Stimulated activated CD8-positive, alpha-beta memory T cell treated with anti-CD3 and anti-CD28 coated beads, Interleukin-15, amount 100 ng/mL, for 4 hours (primary cell): ENCODE measurements around the gene CLTC.
"Not testable (repeated sequence)": the region's sequence is repeated elsewhere in the genome, so short reads cannot be mapped to it uniquely, and the experiment has no call there.

Source experiments
- DNase-seq, 2 donors: peaks; one replicate each; pipeline ENCODE4 v3.0.0-alpha.2; 2020; ENCODE audit warnings: low read depth in 2 of 2

CLTC gene

GRCh38 chr17:59633658-59634359, 14.1 kb downstream of the CLTC start:
- no peak for DNase-seq

GRCh38 chr17:59634632-59635541, 15.2 kb downstream of the CLTC start:
- DNase-seq: no peak

GRCh38 chr17:59637611-59638310, 18.1 kb downstream of the CLTC start:
- no peak for DNase-seq

- DNase-seq: no peak
Observed at GRCh38 chr17:59638553-59638952, 18.9 kb downstream of the CLTC start.

DNA sequence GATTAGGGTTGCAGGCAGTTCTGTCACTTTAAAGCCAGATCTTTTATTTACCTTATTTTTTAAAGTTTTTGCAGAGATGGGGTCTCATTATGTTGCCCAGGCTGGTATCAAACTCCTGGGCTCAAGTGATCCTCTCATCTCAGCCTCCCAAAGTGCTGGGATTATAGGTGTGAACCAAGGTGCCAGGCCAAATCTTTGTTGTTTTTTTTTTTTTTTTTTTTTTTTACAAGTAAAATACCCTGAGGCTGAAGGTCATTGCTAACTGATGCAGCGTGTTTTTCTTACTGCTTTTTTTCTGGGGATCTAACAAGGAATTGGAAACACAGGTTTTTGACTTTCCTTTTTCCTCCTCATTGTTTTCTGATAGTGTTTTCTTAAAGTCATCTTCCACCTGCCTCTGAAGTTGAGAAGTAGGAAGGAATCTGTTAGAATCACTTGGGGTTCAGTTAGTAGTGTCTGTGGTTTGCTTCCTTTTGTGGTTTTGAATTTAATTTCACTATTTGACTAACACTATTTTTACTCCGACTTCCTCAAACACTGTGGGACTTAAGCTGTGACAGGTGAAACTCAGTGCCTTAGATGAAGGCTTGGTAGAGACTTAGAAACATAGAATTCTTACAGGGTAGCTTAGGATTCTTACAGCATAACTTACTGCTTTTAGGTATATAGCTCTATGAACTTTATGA, 22.2 kb downstream of the CLTC start:
- no peak for DNase-seq

- DNase-seq: no peak
Observed at GRCh38 chr17:59642565-59642964, 22.9 kb downstream of the CLTC start.

- no peak for DNase-seq
Observed at GRCh38 chr17:59643159-59644140, 23.8 kb downstream of the CLTC start.

GRCh38 chr17:59647288-59647687, 27.6 kb downstream of the CLTC start:
- DNase-seq: no peak

GRCh38 chr17:59649886-59650285, 30.2 kb downstream of the CLTC start:
- DNase-seq: no peak

DNA sequence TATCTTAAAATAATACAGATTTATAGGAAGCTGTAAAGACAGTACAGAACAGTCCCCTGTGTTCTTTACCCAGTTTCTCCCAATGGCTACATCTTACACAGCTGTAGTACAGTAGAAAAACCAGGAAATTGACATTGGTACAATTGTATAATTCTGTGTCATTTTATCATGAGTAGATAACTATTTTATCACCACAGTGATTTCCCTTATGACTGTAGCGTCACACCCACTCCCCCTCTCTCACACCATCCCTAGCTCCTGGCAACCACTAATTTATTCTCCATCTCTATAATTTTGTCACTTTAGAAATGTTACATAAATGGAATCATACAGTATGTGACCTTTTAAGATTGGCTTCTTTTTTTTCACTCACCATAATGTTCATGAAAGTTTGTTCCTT, 30.9 kb downstream of the CLTC start:
- DNase-seq: no peak

GRCh38 chr17:59651346-59651745, 31.7 kb downstream of the CLTC start:
- no peak for DNase-seq

- DNase-seq: no peak
Observed at GRCh38 chr17:59652119-59652518, 32.4 kb downstream of the CLTC start.

DNA sequence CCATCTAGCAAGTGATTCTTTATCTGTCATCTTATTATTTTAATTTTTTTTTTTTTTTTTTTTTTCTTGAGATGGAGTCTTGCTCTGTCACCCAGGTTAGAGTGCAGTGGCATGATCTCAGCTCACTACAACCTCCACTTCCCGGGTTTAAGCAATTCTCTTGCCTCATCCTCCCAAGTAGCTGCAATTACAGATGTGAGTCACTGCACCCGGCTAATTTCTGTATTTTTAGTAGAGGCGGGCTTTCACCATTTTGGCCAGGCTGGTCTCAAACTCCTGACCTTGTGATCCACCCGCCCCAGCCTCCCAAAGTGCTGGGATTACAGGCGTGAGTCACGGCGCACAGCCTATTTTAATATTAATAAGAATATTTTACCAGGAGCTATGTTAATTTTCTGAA, 36.9 kb downstream of the CLTC start:
- not testable (repeated sequence) for DNase-seq

DNA sequence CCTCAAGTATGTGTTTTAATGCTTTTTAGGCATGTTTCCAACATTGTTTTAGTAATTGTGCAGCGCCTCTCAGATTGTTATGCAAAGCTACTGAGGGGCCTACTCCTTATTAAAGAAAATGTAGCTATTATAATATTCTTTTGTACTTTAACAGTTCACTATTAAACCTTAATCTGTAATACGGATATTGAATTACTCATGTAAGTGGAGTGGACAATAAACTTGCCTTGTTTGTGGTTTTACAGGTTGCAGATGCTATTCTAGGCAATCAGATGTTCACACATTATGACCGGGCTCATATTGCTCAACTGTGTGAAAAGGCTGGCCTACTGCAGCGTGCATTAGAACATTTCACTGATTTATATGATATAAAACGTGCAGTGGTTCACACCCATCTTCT, 46.5 kb downstream of the CLTC start:
- no peak for DNase-seq

DNA sequence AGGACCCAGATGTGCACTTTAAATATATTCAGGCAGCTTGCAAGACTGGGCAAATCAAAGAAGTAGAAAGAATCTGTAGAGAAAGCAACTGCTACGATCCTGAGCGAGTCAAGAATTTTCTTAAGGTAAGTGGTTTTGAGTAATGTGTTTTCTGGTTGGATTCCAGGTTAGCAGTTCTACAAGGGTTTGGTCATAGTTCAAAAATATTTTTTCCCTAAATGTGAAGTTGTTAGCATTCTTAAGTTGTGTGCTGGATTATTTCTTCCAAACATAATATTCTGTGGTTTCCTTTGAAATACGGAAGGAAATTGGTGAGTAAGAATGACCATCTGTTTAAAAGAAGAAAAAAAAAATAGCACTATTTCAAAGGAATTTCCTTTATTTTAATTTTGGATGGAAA, 49.1 kb downstream of the CLTC start:
- DNase-seq: no peak

DNA sequence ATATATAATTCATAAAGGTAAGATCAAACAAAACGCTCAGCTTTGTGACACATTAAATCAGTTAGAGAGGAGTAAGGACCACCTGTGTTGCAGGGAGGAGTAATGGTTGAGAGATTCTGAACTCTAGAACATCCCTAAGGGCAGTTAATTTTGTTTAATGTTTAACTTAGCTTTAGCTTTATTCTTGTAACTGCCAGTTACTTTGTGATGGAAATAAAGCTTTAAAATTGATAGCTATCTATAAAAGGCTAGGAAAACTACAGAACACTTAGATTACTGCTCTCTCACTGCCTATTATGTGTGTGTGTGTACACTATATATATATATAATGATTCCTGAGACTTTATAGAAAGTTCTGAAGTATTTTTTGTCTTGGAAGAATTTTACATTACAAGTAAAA, 49.7 kb downstream of the CLTC start:
- DNase-seq: no peak

- no peak for DNase-seq
Observed at GRCh38 chr17:59669944-59670343, 50.2 kb downstream of the CLTC start.

DNA sequence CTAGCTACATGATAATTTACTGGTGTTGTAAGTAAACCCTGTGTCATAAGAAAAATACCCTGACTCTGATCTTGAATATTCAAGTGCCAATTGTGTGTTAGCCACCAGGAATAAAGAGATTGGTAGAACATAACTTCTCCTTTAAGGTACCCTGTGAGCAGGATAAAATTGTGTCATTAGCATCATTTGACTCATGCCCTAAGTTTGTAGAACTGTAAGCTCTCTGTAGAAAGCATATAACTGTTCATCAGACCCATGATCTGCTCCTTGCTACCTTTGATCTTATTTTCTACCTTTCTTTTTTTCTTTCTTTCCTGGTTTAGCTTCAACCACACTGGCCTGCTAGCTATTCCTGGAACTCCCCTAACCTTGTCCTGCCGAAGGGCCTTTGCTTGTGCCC, 51.7 kb downstream of the CLTC start:
- no peak for DNase-seq

- DNase-seq: no peak
Observed at GRCh38 chr17:59675231-59675630, 55.5 kb downstream of the CLTC start.

DNA sequence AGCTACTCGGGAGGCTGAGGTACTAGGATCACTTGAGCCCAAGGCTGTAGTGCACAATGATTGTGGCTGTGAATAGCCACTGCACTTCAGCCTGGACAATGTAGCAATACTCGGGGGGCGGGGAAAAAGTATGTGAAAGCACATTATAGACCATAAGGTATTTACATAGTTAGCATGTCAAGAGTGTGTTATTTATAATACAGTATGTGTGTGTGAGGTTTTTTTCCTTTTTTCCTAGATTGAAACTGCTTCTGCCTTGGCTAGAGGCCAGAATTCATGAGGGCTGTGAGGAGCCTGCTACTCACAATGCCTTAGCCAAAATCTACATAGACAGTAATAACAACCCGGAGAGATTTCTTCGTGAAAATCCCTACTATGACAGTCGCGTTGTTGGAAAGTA, 57.0 kb downstream of the CLTC start:
- no peak for DNase-seq

GRCh38 chr17:59678918-59679317, 59.2 kb downstream of the CLTC start:
- no peak for DNase-seq
